SK-N-SH treated with all-trans-retinoic acid at 6 μM for 48 hours (cell line): ENCODE measurements around the gene VMAC.
A peak's percentile ranks its signal among the peaks of the same experiment; 100 is the strongest.

Source experiments
- ATAC-seq: fragments of 200-7000 bp; cut with Tn5 transposase; 3 replicates; pipeline ENCODE4 v1.9.1; 2020; ENCODE audit warnings: mild to moderate bottlenecking, moderate library complexity
- ARNTL ChIP-seq: fragments of 450-650 bp; formaldehyde crosslinking; IDR thresholded peaks from 2 replicates; pipeline ENCODE4 v1.5.0; 2020; ENCODE audit warnings: low read depth, mild to moderate bottlenecking, moderate library complexity, borderline replicate concordance
- BACH2 ChIP-seq: fragments of 250-450 bp; sonication (Bioruptor Pico); IDR thresholded peaks from 2 replicates; pipeline ENCODE4 v1.9.0; 2021; ENCODE audit warnings: mild to moderate bottlenecking, borderline replicate concordance
- GLIS3 ChIP-seq: fragments of 250-450 bp; sonication (Bioruptor Pico); IDR thresholded peaks from 2 replicates; pipeline ENCODE4 v1.5.0; 2020; ENCODE audit warnings: mild to moderate bottlenecking, moderate library complexity
- ISL1 ChIP-seq: fragments of 250-450 bp; sonication (Bioruptor Pico); IDR thresholded peaks from 2 replicates; pipeline ENCODE4 v2.1.2; 2022; ENCODE audit warnings: mild to moderate bottlenecking, moderate library complexity
- OSR1 ChIP-seq: fragments of 250-450 bp; sonication (Bioruptor Pico); IDR thresholded peaks from 2 replicates; pipeline ENCODE4 v1.8.0; 2022; ENCODE audit warnings: moderate library complexity, mild to moderate bottlenecking, inconsistent platforms
- PPARA ChIP-seq: fragments of 250-450 bp; sonication (Bioruptor Pico); IDR thresholded peaks from 2 replicates; pipeline ENCODE4 v1.5.0; 2020; ENCODE audit warnings: mild to moderate bottlenecking, borderline replicate concordance
- RARB ChIP-seq: fragments of 250-450 bp; sonication (Bioruptor Pico); IDR thresholded peaks from 2 replicates; pipeline ENCODE4 v1.8.0; 2021; ENCODE audit warnings: mild to moderate bottlenecking, moderate library complexity
- TCF4 ChIP-seq: fragments of 250-450 bp; sonication (Bioruptor Pico); IDR thresholded peaks from 2 replicates; pipeline ENCODE4 v1.8.0; 2021; ENCODE audit warnings: mild to moderate bottlenecking, moderate library complexity, borderline replicate concordance
- TOX ChIP-seq: fragments of 250-450 bp; sonication (Bioruptor Pico); IDR thresholded peaks from 2 replicates; pipeline ENCODE4 v1.8.0; 2021; ENCODE audit warnings: mild to moderate bottlenecking, moderate library complexity, borderline replicate concordance
- ZC3H10 ChIP-seq: fragments of 250-450 bp; sonication (Bioruptor Pico); IDR thresholded peaks from 2 replicates; pipeline ENCODE4 v1.5.1; 2021; ENCODE audit warnings: mild to moderate bottlenecking, moderate library complexity
- ZFP3 ChIP-seq: fragments of 250-450 bp; sonication (Bioruptor Pico); IDR thresholded peaks from 2 replicates; pipeline ENCODE4 v1.5.0; 2020; ENCODE audit warnings: mild to moderate bottlenecking, moderate library complexity
- ZFP30 ChIP-seq: fragments of 450-650 bp; formaldehyde crosslinking; IDR thresholded peaks from 2 replicates; pipeline ENCODE4 v1.5.0; 2022; ENCODE audit warnings: mild to moderate bottlenecking, moderate library complexity
- ZNF70 ChIP-seq: fragments of 450-650 bp; formaldehyde crosslinking; IDR thresholded peaks from 2 replicates; pipeline ENCODE4 v1.5.0; 2020; ENCODE audit warnings: mild to moderate bottlenecking, moderate library complexity
- ZNF8 ChIP-seq: fragments of 450-650 bp; formaldehyde crosslinking; IDR thresholded peaks from 2 replicates; pipeline ENCODE4 v1.5.0; 2020; ENCODE audit warnings: mild to moderate bottlenecking, moderate library complexity
- TF ChIP-seq, protein P1 (sequence below): fragments of 250-450 bp; sonication (Bioruptor Pico); IDR thresholded peaks from 2 replicates; pipeline ENCODE4 v1.8.0; 2020; ENCODE audit warnings: mild to moderate bottlenecking, moderate library complexity, borderline replicate concordance
- TF ChIP-seq, protein P2 (sequence below): fragments of 250-450 bp; sonication (Bioruptor Pico); IDR thresholded peaks from 2 replicates; pipeline ENCODE4 v1.5.1; 2020; ENCODE audit warnings: low read depth, mild to moderate bottlenecking, moderate library complexity
- TF ChIP-seq, protein P3 (sequence below): fragments of 250-450 bp; sonication (Bioruptor Pico); IDR thresholded peaks from 2 replicates; pipeline ENCODE4 v1.5.0; 2020; ENCODE audit warnings: mild to moderate bottlenecking, moderate library complexity

VMAC gene

DNA sequence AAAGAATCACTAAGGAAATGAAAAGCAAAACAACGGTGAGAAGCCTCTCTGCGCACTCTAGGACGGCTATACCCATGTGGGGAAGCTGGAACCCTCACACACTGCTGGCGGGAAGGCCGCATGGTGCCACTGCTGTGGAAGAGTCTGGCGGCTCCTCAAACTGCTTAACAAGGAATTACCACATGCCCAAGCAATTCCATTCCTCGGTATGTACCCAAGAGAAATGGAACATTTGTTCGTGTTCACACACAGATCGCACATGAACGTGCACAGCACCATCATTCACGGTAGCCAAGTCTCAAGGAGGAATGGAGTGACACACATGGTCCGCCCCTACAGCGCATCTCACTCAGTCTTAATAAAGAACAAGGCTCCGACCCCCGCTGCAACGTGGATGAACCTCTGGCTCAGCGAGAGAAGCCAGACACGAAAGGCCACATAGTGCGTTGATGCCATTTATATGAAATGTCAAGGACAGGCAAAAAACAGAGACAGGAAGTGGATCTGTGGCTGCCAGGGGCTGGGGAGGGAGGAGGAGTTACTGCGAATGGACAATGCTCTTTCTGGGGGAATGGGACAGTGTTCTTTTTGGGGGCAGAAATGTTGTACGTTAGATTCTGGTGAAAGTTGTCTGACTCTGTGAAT lies 17.0 kb downstream of the VMAC start (continued):
- TF ChIP-seq OSR1 (CRISPR knock-in tag) (no peak), ZFP3 (CRISPR knock-in tag) (no peak), ISL1 (CRISPR knock-in tag) (no peak), ZFP30 (CRISPR knock-in tag) (no peak)

DNA sequence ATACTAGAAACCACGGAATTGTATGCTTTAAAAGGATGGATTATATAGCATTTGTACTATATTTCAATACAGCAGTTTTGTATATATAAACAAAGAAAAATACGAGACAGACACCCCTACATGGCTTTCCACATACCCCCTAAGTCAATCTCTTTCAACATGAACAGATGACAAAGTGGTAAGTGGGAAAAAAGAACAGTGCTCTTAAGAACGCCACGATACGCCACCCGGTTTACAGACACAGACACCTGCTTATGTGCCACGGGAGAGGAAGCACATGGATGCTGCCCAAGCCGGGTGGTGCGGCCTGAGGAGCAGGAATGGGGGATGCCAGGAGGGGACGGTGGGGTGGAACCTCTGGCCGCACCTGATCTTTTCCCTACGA lies 17.5 kb downstream of the VMAC start:
- no peak for TF ChIP-seq ARNTL
- TF ChIP-seq TOX = no peak
- no peak for ATAC-seq

DNA sequence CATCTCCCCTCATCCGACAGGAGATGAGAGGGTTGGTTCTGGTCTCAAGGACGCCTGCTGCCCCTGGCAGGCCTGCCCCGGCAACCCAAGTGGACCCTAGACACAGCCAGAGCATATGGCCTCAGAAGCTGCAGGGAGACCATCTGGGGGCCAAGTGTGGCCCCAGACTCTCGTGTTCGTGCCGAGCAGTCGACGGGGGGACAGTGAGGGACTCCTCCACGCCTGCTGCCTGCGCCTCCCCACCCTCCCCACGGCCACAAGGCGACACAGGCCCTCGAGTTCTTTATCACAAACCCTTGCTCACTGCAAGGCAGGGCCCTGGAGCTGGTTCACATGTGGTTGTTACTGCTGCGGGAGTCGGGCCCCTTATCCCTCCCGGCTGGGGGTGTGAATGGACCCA lies 18.7 kb downstream of the VMAC start:
- ATAC-seq = no peak
- TF ChIP-seq ZC3H10 (CRISPR knock-in tag) (no peak), ZNF70 (CRISPR knock-in tag) (no peak), OSR1 (CRISPR knock-in tag) (no peak), ZFP3 (CRISPR knock-in tag) (no peak), ZNF8 (CRISPR knock-in tag) (no peak)
- TF ChIP-seq, protein P1, sequence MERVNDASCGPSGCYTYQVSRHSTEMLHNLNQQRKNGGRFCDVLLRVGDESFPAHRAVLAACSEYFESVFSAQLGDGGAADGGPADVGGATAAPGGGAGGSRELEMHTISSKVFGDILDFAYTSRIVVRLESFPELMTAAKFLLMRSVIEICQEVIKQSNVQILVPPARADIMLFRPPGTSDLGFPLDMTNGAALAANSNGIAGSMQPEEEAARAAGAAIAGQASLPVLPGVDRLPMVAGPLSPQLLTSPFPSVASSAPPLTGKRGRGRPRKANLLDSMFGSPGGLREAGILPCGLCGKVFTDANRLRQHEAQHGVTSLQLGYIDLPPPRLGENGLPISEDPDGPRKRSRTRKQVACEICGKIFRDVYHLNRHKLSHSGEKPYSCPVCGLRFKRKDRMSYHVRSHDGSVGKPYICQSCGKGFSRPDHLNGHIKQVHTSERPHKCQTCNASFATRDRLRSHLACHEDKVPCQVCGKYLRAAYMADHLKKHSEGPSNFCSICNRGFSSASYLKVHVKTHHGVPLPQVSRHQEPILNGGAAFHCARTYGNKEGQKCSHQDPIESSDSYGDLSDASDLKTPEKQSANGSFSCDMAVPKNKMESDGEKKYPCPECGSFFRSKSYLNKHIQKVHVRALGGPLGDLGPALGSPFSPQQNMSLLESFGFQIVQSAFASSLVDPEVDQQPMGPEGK (CRISPR knock-in tag) = no peak

DNA sequence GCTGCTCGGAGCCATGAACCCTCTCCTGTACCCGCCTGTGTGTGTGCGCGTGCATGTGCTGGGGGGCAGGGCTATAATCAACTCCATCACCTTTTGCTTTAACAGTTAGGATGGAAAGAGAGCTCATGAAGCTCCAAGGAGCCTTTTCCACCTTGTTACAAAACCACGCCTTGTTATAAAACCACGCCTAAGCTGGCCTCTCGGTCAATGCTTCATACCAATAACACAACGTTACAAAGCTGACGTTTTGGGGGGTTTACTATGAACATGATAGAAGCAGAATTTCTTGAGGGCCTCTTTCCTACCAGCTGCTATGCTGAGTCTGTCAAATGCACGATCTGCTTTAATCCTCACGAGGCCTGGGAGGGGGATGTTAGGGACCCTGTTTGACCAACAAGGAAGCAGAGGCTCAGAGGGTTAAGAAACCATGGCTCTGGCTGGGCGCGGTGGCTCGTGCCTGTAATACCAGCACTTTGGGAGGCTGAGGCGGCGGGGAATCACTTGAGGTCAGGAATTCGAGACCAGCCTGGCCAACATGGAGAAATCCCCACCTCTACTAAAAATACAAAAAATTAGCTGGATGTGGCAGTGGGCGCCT lies 21.3 kb downstream of the VMAC start:
- no peak for ATAC-seq
- TF ChIP-seq, protein P1 (CRISPR knock-in tag) = no peak
- no peak for TF ChIP-seq RARB
- TF ChIP-seq, all 23 proteins: peak for 0

DNA sequence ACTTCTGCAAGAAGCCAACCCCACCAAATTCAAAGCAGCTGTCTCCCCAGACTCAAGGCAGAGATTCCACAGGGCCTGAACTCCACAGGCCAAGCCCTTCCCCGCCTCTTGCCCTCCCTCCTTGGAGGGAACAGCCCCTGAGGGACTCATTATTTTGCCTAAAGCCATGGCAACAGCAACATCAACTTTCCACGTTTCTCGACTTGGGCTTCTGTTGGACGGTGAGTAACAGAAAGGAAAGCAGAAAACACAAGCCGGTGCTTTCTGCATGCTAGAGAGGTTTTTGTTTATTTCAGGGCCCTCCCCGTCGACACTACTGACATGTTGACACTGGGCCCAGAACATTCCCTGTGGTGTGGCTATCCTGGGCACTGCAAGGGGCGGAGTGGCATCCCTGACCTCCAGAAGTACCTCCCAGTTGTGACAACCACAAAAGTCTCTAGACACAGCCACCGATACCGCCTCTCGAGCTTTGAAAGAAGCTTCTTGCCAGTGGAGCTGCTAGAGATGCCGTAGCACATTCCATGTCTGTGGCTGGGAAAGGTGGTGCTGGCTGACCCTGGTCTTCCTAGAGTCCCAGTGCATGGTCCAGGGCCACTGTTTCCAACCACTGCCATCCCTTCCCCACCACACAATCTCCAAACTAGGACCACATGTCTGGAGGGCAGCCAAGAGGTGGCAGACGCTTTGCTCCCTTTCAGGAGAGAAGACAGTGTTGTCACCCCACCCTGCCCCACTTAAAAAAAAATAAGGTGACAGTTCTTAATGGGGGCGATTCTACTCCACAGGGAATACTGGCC lies 22.2 kb downstream of the VMAC start:
- ATAC-seq = peak; percentile 30; the same call in 2 of the 3 replicates
- TF ChIP-seq ZNF8 (CRISPR knock-in tag) (no peak), TCF4 (0 out of 2 replicates have a peak, but pooled peaks have one; percentile 24)

DNA sequence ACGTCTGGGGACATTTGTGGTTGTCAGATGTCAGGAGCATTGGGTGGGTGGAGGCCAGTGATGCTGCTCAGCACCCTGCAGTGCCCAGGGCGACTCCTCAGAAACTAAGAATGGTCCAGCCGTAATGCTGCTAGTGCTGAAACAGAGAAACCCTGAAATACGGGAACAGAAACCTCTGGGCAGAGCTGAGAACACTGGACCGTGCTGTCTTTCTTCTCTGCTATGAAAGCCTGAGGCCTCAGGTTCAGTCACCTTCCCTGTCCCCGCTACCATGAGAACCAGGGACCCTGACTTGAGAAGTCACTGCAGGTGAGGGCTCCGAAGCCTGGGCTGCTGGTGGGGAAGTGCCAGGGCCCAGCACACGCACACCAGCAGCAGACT lies 22.8 kb downstream of the VMAC start:
- ATAC-seq = peak; percentile 16; the same call in 1 of the 3 replicates
- TF ChIP-seq GLIS3 (no peak), ZFP3 (CRISPR knock-in tag) (no peak), ZFP30 (CRISPR knock-in tag) (no peak), TOX (no peak), ZNF8 (CRISPR knock-in tag) (no peak), ISL1 (CRISPR knock-in tag) (no peak), RARB (no peak), BACH2 (no peak), PPARA (CRISPR knock-in tag) (no peak)
- TF ChIP-seq, protein P2, sequence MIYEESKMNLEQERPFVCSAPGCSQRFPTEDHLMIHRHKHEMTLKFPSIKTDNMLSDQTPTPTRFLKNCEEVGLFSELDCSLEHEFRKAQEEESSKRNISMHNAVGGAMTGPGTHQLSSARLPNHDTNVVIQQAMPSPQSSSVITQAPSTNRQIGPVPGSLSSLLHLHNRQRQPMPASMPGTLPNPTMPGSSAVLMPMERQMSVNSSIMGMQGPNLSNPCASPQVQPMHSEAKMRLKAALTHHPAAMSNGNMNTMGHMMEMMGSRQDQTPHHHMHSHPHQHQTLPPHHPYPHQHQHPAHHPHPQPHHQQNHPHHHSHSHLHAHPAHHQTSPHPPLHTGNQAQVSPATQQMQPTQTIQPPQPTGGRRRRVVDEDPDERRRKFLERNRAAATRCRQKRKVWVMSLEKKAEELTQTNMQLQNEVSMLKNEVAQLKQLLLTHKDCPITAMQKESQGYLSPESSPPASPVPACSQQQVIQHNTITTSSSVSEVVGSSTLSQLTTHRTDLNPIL (CRISPR knock-in tag) = no peak
- TF ChIP-seq, protein P3, sequence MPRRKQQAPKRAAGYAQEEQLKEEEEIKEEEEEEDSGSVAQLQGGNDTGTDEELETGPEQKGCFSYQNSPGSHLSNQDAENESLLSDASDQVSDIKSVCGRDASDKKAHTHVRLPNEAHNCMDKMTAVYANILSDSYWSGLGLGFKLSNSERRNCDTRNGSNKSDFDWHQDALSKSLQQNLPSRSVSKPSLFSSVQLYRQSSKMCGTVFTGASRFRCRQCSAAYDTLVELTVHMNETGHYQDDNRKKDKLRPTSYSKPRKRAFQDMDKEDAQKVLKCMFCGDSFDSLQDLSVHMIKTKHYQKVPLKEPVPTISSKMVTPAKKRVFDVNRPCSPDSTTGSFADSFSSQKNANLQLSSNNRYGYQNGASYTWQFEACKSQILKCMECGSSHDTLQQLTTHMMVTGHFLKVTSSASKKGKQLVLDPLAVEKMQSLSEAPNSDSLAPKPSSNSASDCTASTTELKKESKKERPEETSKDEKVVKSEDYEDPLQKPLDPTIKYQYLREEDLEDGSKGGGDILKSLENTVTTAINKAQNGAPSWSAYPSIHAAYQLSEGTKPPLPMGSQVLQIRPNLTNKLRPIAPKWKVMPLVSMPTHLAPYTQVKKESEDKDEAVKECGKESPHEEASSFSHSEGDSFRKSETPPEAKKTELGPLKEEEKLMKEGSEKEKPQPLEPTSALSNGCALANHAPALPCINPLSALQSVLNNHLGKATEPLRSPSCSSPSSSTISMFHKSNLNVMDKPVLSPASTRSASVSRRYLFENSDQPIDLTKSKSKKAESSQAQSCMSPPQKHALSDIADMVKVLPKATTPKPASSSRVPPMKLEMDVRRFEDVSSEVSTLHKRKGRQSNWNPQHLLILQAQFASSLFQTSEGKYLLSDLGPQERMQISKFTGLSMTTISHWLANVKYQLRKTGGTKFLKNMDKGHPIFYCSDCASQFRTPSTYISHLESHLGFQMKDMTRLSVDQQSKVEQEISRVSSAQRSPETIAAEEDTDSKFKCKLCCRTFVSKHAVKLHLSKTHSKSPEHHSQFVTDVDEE (CRISPR knock-in tag) = no peak
